K562 (cell line): ENCODE results near the gene COX5A. TPM values are rescaled to one million over a fixed set of nuclear protein-coding genes. Genes with fewer than 3 reads are reported as not detected.

Experiments used
- CTBP1 ChIP-seq: fragments of 450-650 bp; IDR thresholded peaks from 2 replicates; pipeline ENCODE4 v1.6.1; 2016; ENCODE audit warnings: borderline replicate concordance
- MCM3 ChIP-seq: fragments of 450-650 bp; IDR thresholded peaks from 2 replicates; pipeline ENCODE4 v1.6.1; 2016
- MCM7 ChIP-seq, 2 experiments: fragments of 450-650 bp; IDR thresholded peaks; 2 replicates each; pipeline ENCODE4 v1.6.1; 2016 to 2018
- NFXL1 ChIP-seq: fragments of 450-650 bp; formaldehyde crosslinking; IDR thresholded peaks from 2 replicates; pipeline ENCODE4 v1.4.0; 2021; ENCODE audit warnings: mild to moderate bottlenecking
- RBM39 ChIP-seq: fragments of 200-400 bp; formaldehyde crosslinking; optimal IDR thresholded peaks from 2 replicates; pipeline ENCODE3; 2018; ENCODE audit warnings: low read depth, low read length
- SMARCE1 ChIP-seq: fragments of 450-650 bp; IDR thresholded peaks from 2 replicates; pipeline ENCODE4 v1.7.1; 2016; ENCODE audit warnings: mild to moderate bottlenecking
- SRSF9 ChIP-seq: fragments of 200-400 bp; formaldehyde crosslinking; IDR thresholded peaks from 2 replicates; pipeline ENCODE4 v1.6.1; 2017; ENCODE audit warnings: low read depth, low read length, borderline replicate concordance
- STAT5A ChIP-seq: IDR thresholded peaks from 2 replicates; pipeline ENCODE4 v1.6.1; 2012; ENCODE audit warnings: low read length, inconsistent platforms, borderline replicate concordance
- ZNF398 ChIP-seq: fragments of 250-450 bp; sonication (Bioruptor Pico); IDR thresholded peaks from 2 replicates; pipeline ENCODE4 v1.8.0; 2021; ENCODE audit warnings: moderate library complexity, mild to moderate bottlenecking, inconsistent platforms
- ZNF609 ChIP-seq: sonication (generic); formaldehyde crosslinking; IDR thresholded peaks from 2 replicates; pipeline ENCODE4 v1.8.1; 2023; ENCODE audit warnings: missing genetic modification reagents, mild to moderate bottlenecking, borderline replicate concordance
- polyA plus RNA-seq, 8 experiments: library from polyadenylated mRNA; depleted of rRNA in 4 of 8; stranded (reverse) in 5 of 8; unstranded in 3 of 8; fragments of >200 nt; fragmentation: Nextera tagmentation in 2 of 8; fragmentation: Illumina TruSeq in 1 of 8; extraction: Ambion mirVana in 2 of 8; extraction: Trizol in 1 of 8; gene quantifications; 2 replicates each; pipeline versions ENCODE4 v1.2.1 to v1.2.3, GENCODE V29; 2011 to 2014; ENCODE audit warnings: inconsistent platforms in 1 of 8, missing spikeins in 1 of 8
- total RNA-seq, 7 experiments: library from RNA; depleted of rRNA in 6 of 7; stranded (reverse); fragments of >200 nt in 6 of 7; fragmentation: Illumina TruSeq in 2 of 7; extraction: Trizol in 2 of 7; gene quantifications; 2 replicates each; pipeline versions ENCODE4 v1.2.1 to v1.2.3, GENCODE V29; 2011 to 2021; ENCODE audit warnings: low replicate concordance in 1 of 7
- TF ChIP-seq, protein P1 (sequence below): sonication (generic); formaldehyde crosslinking; IDR thresholded peaks from 2 replicates; pipeline ENCODE4 v1.8.0; 2022; ENCODE audit warnings: mild to moderate bottlenecking, missing genetic modification reagents
- TF ChIP-seq, protein P2 (sequence below): fragments of 250-450 bp; sonication (Bioruptor Pico); IDR thresholded peaks from 2 replicates; pipeline ENCODE4 v1.9.0; 2021; ENCODE audit warnings: mild to moderate bottlenecking

COX5A gene
- total and polyA plus RNA-seq, 9 of the 15 experiments (the other 6 are each of a cell fraction or from before 2014, with no cell fraction given): 86.8 to 553 (median 371) TPM

GRCh38 chr15:74889883-74890664 lies 47.8 kb downstream of the COX5A start, which contains the start of gene MPI (continued):
- TF ChIP-seq, protein P1, sequence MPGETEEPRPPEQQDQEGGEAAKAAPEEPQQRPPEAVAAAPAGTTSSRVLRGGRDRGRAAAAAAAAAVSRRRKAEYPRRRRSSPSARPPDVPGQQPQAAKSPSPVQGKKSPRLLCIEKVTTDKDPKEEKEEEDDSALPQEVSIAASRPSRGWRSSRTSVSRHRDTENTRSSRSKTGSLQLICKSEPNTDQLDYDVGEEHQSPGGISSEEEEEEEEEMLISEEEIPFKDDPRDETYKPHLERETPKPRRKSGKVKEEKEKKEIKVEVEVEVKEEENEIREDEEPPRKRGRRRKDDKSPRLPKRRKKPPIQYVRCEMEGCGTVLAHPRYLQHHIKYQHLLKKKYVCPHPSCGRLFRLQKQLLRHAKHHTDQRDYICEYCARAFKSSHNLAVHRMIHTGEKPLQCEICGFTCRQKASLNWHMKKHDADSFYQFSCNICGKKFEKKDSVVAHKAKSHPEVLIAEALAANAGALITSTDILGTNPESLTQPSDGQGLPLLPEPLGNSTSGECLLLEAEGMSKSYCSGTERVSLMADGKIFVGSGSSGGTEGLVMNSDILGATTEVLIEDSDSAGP: no peak
- TF ChIP-seq ZNF398 (no peak), STAT5A (no peak), SRSF9 (no peak), MCM3 (no peak), RBM39 (no peak), CTBP1 (no peak), MCM7 (IDR thresholded peaks at IDR 0.05) (no peak), NFXL1 (CRISPR knock-in tag) (no peak), ZNF609 (no peak), SMARCE1 (no peak)
- TF ChIP-seq, protein P2, sequence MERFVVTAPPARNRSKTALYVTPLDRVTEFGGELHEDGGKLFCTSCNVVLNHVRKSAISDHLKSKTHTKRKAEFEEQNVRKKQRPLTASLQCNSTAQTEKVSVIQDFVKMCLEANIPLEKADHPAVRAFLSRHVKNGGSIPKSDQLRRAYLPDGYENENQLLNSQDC (CRISPR knock-in tag): no peak
